GM12878 (cell line): ENCODE data around the gene JAKMIP1. TPM values are rescaled to one million over a fixed set of nuclear protein-coding genes. Genes with fewer than 3 reads are reported as not detected.

Source experiments
- CHD2 ChIP-seq: IDR thresholded peaks from 2 replicates; pipeline ENCODE4 v1.6.1; 2011; ENCODE audit warnings: low read depth, low read length, improper control_type of control experiment, borderline replicate concordance
- CUX1 ChIP-seq: IDR thresholded peaks from 2 replicates; pipeline ENCODE4 v1.6.1; 2012; ENCODE audit warnings: improper control_type of control experiment, low read depth, low read length; ENCODE audit not compliant: insufficient replicate concordance
- polyA plus RNA-seq, 11 experiments: library from polyadenylated mRNA; depleted of rRNA in 4 of 11; unstranded in 6 of 11; stranded (reverse) in 5 of 11; fragments of >200 nt; fragmentation: Nextera tagmentation in 4 of 11; fragmentation: Illumina TruSeq in 1 of 11; extraction: Ambion mirVana in 4 of 11; extraction: Trizol in 1 of 11; gene quantifications; 1 replicate in 1 of 11; 2 replicates in 10 of 11; pipeline versions ENCODE4 v1.2.1 to v1.2.3, GENCODE V29; 2011 to 2016; ENCODE audit warnings: inconsistent platforms in 2 of 11, missing spikeins in 2 of 11, low read depth in 1 of 11
- total RNA-seq, 4 experiments: library from RNA; depleted of rRNA in 3 of 4; stranded (reverse); fragments of >200 nt in 3 of 4; fragmentation: Illumina TruSeq in 1 of 4; extraction: Trizol in 1 of 4; gene quantifications; 2 replicates each; pipeline versions ENCODE4 v1.2.1 to v1.2.3, GENCODE V29; 2013 to 2021
- TF ChIP-seq, protein P1 (sequence below): fragments of 150-350 bp; IDR thresholded peaks from 2 replicates; pipeline ENCODE4 v1.6.1; 2014; ENCODE audit warnings: mild to moderate bottlenecking, low read depth, low read length

Gene JAKMIP1
- total and polyA plus RNA-seq, 10 of the 15 experiments (the other 5 are each of a cell fraction or from before 2014, with no cell fraction given) = 0.52 to 16.7 (median 12.3) TPM

DNA sequence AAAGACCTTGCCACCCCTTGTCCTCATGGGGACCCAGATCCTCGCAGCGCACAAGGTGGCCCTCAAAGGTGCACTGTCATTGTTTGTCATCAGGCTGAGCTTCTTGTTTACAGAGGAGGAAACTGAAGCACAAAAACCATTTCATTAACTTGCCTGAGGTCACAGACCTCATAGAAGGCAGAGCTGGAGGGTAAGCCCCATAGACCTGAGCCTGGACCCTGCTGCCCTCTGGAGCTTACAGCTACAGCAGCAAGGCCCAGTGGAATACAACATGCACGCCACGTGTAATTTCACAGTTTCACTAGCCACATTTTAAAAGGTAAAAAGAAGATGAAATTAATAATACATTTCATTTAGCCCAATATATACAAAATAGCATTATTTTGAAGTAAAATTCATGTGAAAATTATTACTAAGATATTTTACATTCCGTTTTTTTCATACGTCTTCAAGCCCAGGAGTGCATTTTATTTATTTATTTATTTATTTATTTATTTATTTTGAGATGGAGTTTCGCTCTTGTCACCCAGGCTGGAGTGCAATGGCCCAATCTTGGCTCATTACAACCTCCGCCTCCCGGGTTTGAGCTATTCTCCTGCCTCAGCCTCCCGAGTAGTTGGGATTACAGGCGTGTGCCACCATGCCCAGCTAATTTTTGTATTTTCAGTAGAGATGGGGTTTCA lies 8.8 kb downstream of the JAKMIP1 start (continued):
- TF ChIP-seq CUX1 (no peak), CHD2 (no peak)
- TF ChIP-seq, protein P1, sequence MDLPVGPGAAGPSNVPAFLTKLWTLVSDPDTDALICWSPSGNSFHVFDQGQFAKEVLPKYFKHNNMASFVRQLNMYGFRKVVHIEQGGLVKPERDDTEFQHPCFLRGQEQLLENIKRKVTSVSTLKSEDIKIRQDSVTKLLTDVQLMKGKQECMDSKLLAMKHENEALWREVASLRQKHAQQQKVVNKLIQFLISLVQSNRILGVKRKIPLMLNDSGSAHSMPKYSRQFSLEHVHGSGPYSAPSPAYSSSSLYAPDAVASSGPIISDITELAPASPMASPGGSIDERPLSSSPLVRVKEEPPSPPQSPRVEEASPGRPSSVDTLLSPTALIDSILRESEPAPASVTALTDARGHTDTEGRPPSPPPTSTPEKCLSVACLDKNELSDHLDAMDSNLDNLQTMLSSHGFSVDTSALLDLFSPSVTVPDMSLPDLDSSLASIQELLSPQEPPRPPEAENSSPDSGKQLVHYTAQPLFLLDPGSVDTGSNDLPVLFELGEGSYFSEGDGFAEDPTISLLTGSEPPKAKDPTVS = no peak
